NCI-H2107 treated with DMSO at 0.1 percent for 48 hours (cell line): ENCODE data around the gene STEAP1.
"Not testable (repeated sequence)": the region's sequence is repeated elsewhere in the genome, so short reads cannot be mapped to it uniquely, and the experiment has no call there.

Experiments used
- DNase-seq: peaks from one replicate; lab custom pipeline; 2025; ENCODE audit not compliant: unreplicated experiment; lab: John Stamatoyannopoulos, UW

STEAP1 gene

GRCh38 chr7:90173127-90173844 lies 19.0 kb downstream of the STEAP1 start:
- no peak for DNase-seq

- DNase-seq, result no peak
Observed at GRCh38 chr7:90175667-90176066, 21.4 kb downstream of the STEAP1 start.

- DNase-seq, result no peak
Observed at GRCh38 chr7:90176195-90176594, 21.9 kb downstream of the STEAP1 start.

- no peak for DNase-seq
Observed at GRCh38 chr7:90178166-90178565, 23.9 kb downstream of the STEAP1 start.

- no peak for DNase-seq
Observed at GRCh38 chr7:90178679-90179278, 24.5 kb downstream of the STEAP1 start.

- DNase-seq, result no peak
Observed at GRCh38 chr7:90180011-90180585, 25.8 kb downstream of the STEAP1 start.

GRCh38 chr7:90180649-90181048 lies 26.4 kb downstream of the STEAP1 start:
- no peak for DNase-seq

GRCh38 chr7:90181485-90181884 lies 27.2 kb downstream of the STEAP1 start:
- DNase-seq, result no peak

GRCh38 chr7:90186290-90186689 lies 32.0 kb downstream of the STEAP1 start:
- not testable (repeated sequence) for DNase-seq

GRCh38 chr7:90187507-90188050 lies 33.3 kb downstream of the STEAP1 start:
- no peak for DNase-seq

- no peak for DNase-seq
Observed at GRCh38 chr7:90188281-90188680, 34.0 kb downstream of the STEAP1 start.

GRCh38 chr7:90190995-90191394 lies 36.7 kb downstream of the STEAP1 start:
- DNase-seq, result no peak

- DNase-seq, result no peak
Observed at GRCh38 chr7:90191648-90192047, 37.4 kb downstream of the STEAP1 start.

- no peak for DNase-seq
Observed at GRCh38 chr7:90192876-90193750, 38.8 kb downstream of the STEAP1 start.

- no peak for DNase-seq
Observed at GRCh38 chr7:90194911-90195809, 40.9 kb downstream of the STEAP1 start.

GRCh38 chr7:90201500-90202195 lies 47.4 kb downstream of the STEAP1 start:
- no peak for DNase-seq

GRCh38 chr7:90207956-90208355 lies 53.7 kb downstream of the STEAP1 start:
- DNase-seq, result no peak

GRCh38 chr7:90209776-90210175 lies 55.5 kb downstream of the STEAP1 start:
- no peak for DNase-seq

- DNase-seq, result no peak
Observed at GRCh38 chr7:90210475-90210874, 56.2 kb downstream of the STEAP1 start.

- DNase-seq, result no peak
Observed at GRCh38 chr7:90210981-90211380, 56.7 kb downstream of the STEAP1 start.
